Esophagus squamous epithelium (tissue), 5 donors: ENCODE data around the gene ZNF548. TPM values are rescaled to one million over a fixed set of nuclear protein-coding genes. Genes with fewer than 3 reads are reported as not detected.

ENCODE experiments used
- DNase-seq: peaks from one replicate; lab custom pipeline; 2025; lab: John Stamatoyannopoulos, UW
- H3K27ac ChIP-seq, 4 donors: fragments of 200-600 bp; sonication (generic); one replicate each; pipeline ENCODE4 v1.5.1; 2016 to 2019; ENCODE audit warnings: mild to moderate bottlenecking in 1 of 4
- H3K27me3 ChIP-seq, 4 donors: fragments of 200-600 bp; sonication (generic); 1 replicate in 3 of 4; 2 replicates in 1 of 4; pipeline versions ENCODE4 v1.5.1 to v1.6.0; 2017 to 2021; ENCODE audit warnings: antibody characterized with exemption in 1 of 4
- H3K36me3 ChIP-seq, 3 donors: fragments of 200-600 bp; sonication (generic); one replicate each; pipeline ENCODE4 v1.5.1; 2016 to 2019
- H3K4me1 ChIP-seq, 3 donors: fragments of 200-600 bp; sonication (generic); one replicate each; pipeline ENCODE4 v1.5.1; 2017 to 2019
- H3K4me3 ChIP-seq, 4 donors: fragments of 200-600 bp; sonication (generic); 1 replicate in 3 of 4; 2 replicates in 1 of 4; pipeline ENCODE4 v1.5.1; 2016 to 2019; ENCODE audit warnings: mild to moderate bottlenecking in 2 of 4, moderate library complexity in 1 of 4
- H3K9me3 ChIP-seq, 3 donors: fragments of 200-600 bp; sonication (generic); one replicate each; pipeline ENCODE4 v1.5.1; 2016 to 2019
- POLR2A ChIP-seq, 4 donors: fragments of 450-650 bp; IDR thresholded peaks; one replicate each; pipeline ENCODE4 v1.6.1; 2017; ENCODE audit warnings: antibody characterized with exemption in 4 of 4, mild to moderate bottlenecking in 4 of 4, moderate library complexity in 3 of 4
- WGBS, 2 donors: methylation state at CpG; one replicate each; pipeline ENCODE4 v1.1.5; 2018; 5-methylcytosine and 5-hydroxymethylcytosine counted together
- intact Hi-C: fragments of 100-400 bp; cut with DNase I; formaldehyde crosslinking; loops from one replicate; pipeline ENCODE4 v1.15.0; 2022
- total RNA-seq, 4 donors: library from RNA; depleted of rRNA; stranded (reverse); fragments of >200 nt; gene quantifications; one replicate each; pipeline ENCODE4 v1.1.0, GENCODE V29; 2016
- TF ChIP-seq, protein P1 (sequence below), 6 experiments: fragments of 450-650 bp in 4 of 6; fragments of 200-600 bp in 2 of 6; sonication (generic) in 2 of 6; IDR thresholded peaks; one replicate each; pipeline ENCODE4 v1.5.1; 2016 to 2019; ENCODE audit warnings: antibody characterized with exemption in 6 of 6, mild to moderate bottlenecking in 4 of 6, moderate library complexity in 4 of 6
- donor health status: DM: yes; HTN: yes; CAD: no.

The ZNF548 gene
- total RNA-seq, 4 donors from 2014 or later, result 7.7 to 26.9 (median 11.2) TPM

DNA sequence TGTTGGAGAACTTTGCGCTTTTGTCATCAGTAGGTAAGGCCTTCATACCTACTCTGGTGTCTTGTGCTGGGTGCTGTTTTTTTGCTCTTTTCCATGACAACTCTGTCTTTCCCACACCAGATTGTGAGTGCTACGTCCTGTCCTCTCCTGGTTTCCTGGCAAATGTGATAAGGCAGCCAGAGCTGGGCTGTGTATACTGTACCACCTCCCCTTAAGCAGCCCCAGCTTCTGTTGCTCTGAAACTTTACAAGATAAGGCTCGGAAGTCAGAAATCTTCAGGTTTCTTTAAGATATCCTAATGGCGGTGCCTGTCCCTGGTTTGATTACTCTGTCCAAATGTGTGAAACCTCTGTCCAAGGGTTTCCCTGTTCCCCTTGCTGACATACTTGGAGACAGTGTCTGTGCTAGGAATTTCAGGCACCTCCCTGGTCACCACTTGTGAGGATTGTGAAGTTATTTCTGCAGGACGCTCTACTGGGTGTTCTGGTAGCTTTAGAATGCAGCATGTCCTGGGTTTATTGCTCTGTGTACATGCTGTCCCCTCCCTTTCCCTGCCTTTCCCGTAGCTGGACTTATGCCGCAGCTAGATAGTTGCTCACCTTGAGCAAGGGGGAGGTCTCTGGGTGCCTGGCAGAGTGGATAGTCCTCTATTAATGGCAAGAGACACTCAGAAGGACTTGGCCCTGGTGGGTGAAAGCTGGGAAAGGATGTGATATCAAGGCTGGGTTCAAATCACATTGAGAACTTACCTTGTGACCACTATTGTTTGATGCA, 52.5 kb downstream of the ZNF548 start:
- WGBS, 2 donors, result 90 to 98% methylated on average over 4 to 5 of the region's 7 CpGs
- H3K4me3 ChIP-seq, result no peak overlapping the region
- DNase-seq, result no peak
- intact Hi-C loops, result no loop called here
- TF ChIP-seq, protein P1, sequence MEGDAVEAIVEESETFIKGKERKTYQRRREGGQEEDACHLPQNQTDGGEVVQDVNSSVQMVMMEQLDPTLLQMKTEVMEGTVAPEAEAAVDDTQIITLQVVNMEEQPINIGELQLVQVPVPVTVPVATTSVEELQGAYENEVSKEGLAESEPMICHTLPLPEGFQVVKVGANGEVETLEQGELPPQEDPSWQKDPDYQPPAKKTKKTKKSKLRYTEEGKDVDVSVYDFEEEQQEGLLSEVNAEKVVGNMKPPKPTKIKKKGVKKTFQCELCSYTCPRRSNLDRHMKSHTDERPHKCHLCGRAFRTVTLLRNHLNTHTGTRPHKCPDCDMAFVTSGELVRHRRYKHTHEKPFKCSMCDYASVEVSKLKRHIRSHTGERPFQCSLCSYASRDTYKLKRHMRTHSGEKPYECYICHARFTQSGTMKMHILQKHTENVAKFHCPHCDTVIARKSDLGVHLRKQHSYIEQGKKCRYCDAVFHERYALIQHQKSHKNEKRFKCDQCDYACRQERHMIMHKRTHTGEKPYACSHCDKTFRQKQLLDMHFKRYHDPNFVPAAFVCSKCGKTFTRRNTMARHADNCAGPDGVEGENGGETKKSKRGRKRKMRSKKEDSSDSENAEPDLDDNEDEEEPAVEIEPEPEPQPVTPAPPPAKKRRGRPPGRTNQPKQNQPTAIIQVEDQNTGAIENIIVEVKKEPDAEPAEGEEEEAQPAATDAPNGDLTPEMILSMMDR (IDR thresholded peaks at IDR 0.05), result no peak
- no peak for TF ChIP-seq POLR2A (IDR thresholded peaks at IDR 0.05)
- no peak overlapping the region for H3K27ac ChIP-seq
- peaks cover 6 to 86% (median 30%) of the 10 kb centered on the region in 3 donors for H3K9me3 ChIP-seq
- peaks cover 6 to 78% (median 12%) of the 10 kb centered on the region in 3 donors for H3K36me3 ChIP-seq
- no peaks in the 10 kb centered on the region for H3K27me3 ChIP-seq
- H3K4me1 ChIP-seq, result peaks cover 0 to 2% (median 0%) of the 10 kb centered on the region in 3 donors

GRCh38 chr19:57443121-57443696, 53.6 kb downstream of the ZNF548 start:
- Histone ChIP-seq H3K36me3 (peaks cover 5 to 70% (median 12%) of the 10 kb centered on the region in 3 donors), H3K4me1 (no peaks in the 10 kb centered on the region), H3K27me3 (no peaks in the 10 kb centered on the region), H3K4me3 (no peak overlapping the region), H3K9me3 (peaks cover 6 to 95% (median 35%) of the 10 kb centered on the region in 3 donors), H3K27ac (no peak overlapping the region)
- intact Hi-C loops, result no loop called here
- TF ChIP-seq, protein P1 (IDR thresholded peaks at IDR 0.05), result no peak
- TF ChIP-seq POLR2A (IDR thresholded peaks at IDR 0.05), result no peak
- WGBS, 2 donors, result 54 to 79% methylated on average over 5 of the region's 5 CpGs
- DNase-seq, result no peak

GRCh38 chr19:57452307-57452706, 62.7 kb downstream of the ZNF548 start:
- intact Hi-C loops, result no loop called here
- peaks cover 0 to 75% (median 17%) of the 10 kb centered on the region in 3 donors for H3K9me3 ChIP-seq
- DNase-seq, result no peak
- no peak overlapping the region for H3K27ac ChIP-seq
- no peak overlapping the region for H3K4me3 ChIP-seq
- no peaks in the 10 kb centered on the region for H3K4me1 ChIP-seq
- WGBS, 2 donors, result 87 to 96% methylated on average over 3 of the region's 3 CpGs
- TF ChIP-seq, protein P1 (IDR thresholded peaks at IDR 0.05), result no peak
- TF ChIP-seq POLR2A (IDR thresholded peaks at IDR 0.05), result no peak
- H3K27me3 ChIP-seq, result no peaks in the 10 kb centered on the region
- H3K36me3 ChIP-seq, result peaks cover 0 to 5% (median 0%) of the 10 kb centered on the region in 3 donors

Other genes with a start within 250 kb of the ZNF548 start
- not detected for gene ZIM3, start 244.7 kb upstream of the ZNF548 start, total RNA-seq
- not detected for gene DUXA, start 222.4 kb upstream of the ZNF548 start, total RNA-seq
- 10 to 100 TPM; 15.5 to 33.9 (median 27.3) TPM for gene ZNF264, start 198.4 kb upstream of the ZNF548 start, total RNA-seq
- gene AURKC, start 158.8 kb upstream of the ZNF548 start, total RNA-seq, result 1 to 10 TPM in 1 of 4 donors, under 1 TPM in 2, not detected in 1; 0.35 to 1.0 (median 0.76) TPM
- 10 to 100 TPM in 1 of 4 donors, 1 to 10 TPM in 3; 6.5 to 16.6 (median 7.6) TPM for gene ZNF805, start 149.2 kb upstream of the ZNF548 start, total RNA-seq
- 10 to 100 TPM; 44.3 to 87.9 (median 67.9) TPM for gene ZNF460, start 109.4 kb upstream of the ZNF548 start, total RNA-seq
- 10 to 100 TPM in 1 of 4 donors, 1 to 10 TPM in 3; 4.7 to 10.1 (median 8.4) TPM for gene ZNF543, start 69.4 kb upstream of the ZNF548 start, total RNA-seq
- gene ZNF304, start 38.6 kb upstream of the ZNF548 start, total RNA-seq, result 1 to 10 TPM; 3.3 to 9.0 (median 5.7) TPM
- 10 to 100 TPM; 14.7 to 24.6 (median 17.9) TPM for gene TRAPPC2B, start 26.3 kb upstream of the ZNF548 start, total RNA-seq
- 1 to 10 TPM; 1.1 to 6.7 (median 3.1) TPM for gene ZNF547, start 26.3 kb upstream of the ZNF548 start, total RNA-seq
- gene ZNF17, start 21.3 kb downstream of the ZNF548 start, total RNA-seq, result 10 to 100 TPM in 1 of 4 donors, 1 to 10 TPM in 3; 4.4 to 12.6 (median 6.2) TPM
- gene ZNF749, start 45.5 kb downstream of the ZNF548 start, total RNA-seq, result 10 to 100 TPM in 1 of 4 donors, 1 to 10 TPM in 3; 6.9 to 11.1 (median 8.4) TPM
- 1 to 10 TPM in 1 of 4 donors, under 1 TPM in 1, not detected in 2; 0.40 to 1.1 TPM for gene VN1R1, start 67.3 kb downstream of the ZNF548 start, total RNA-seq
- 10 to 100 TPM in 1 of 4 donors, 1 to 10 TPM in 3; 3.3 to 10.9 (median 6.3) TPM for gene ZNF772, start 87.7 kb downstream of the ZNF548 start, total RNA-seq
- gene ZNF419, start 97.9 kb downstream of the ZNF548 start, total RNA-seq, result 1 to 10 TPM in 3 of 4 donors, under 1 TPM in 1; 0.87 to 8.0 (median 3.3) TPM
- gene ZNF773, start 110.1 kb downstream of the ZNF548 start, total RNA-seq, result 10 to 100 TPM in 1 of 4 donors, 1 to 10 TPM in 3; 1.9 to 14.5 (median 5.8) TPM
- 1 to 10 TPM; 1.3 to 4.8 (median 2.3) TPM for gene ZNF549, start 137.5 kb downstream of the ZNF548 start, total RNA-seq
- 1 to 10 TPM; 2.2 to 7.6 (median 3.1) TPM for gene ZNF550, start 170.0 kb downstream of the ZNF548 start, total RNA-seq
- gene ZNF416, start 189.1 kb downstream of the ZNF548 start, total RNA-seq, result 1 to 10 TPM; 1.6 to 6.5 (median 3.9) TPM
- 1 to 10 TPM in 3 of 4 donors, under 1 TPM in 1; 0.38 to 4.6 (median 3.1) TPM for gene ZIK1, start 194.3 kb downstream of the ZNF548 start, total RNA-seq
- 1 to 10 TPM in 3 of 4 donors, under 1 TPM in 1; 0.70 to 3.9 (median 1.8) TPM for gene ZNF530, start 210.0 kb downstream of the ZNF548 start, total RNA-seq
- 10 to 100 TPM in 2 of 4 donors, 1 to 10 TPM in 2; 7.5 to 14.9 (median 10.4) TPM for gene ZNF134, start 224.4 kb downstream of the ZNF548 start, total RNA-seq
- 1 to 10 TPM; 2.9 to 7.7 (median 5.9) TPM for gene ZNF211, start 243.3 kb downstream of the ZNF548 start, total RNA-seq